ENCODE data around the gene CLSTN2.

The CLSTN2 gene

DNA sequence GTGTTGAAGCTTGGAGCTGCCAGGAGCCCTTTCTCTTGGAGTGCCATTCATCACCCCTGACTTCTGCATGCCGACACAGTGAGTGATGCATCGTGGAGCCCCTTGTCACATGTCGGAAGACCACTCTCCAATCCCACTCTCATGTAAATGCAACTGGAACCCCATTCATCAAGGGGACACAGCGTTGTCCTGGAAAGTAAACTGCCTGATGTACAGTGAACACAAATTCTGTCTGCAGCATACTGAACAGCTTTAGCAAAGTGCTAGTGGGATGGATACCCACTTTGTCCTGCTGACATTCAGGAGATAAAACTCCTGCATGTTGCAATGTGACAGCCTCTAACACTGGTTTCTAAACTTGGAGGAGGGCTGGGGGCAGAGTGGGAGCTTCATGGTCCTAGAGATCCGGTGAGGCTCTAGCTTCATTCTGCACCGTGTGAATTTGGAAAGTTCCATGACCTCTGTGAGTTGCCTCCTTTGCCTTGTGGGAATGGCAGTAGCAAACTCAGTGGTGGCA lies 194.8 kb downstream of the CLSTN2 start:
- Histone ChIP-seq H3K9ac (no peak overlapping the region), H3K4me1 (ENCODE audit: low read depth, poor library complexity, severe bottlenecking) (no peaks in the 10 kb centered on the region)
- TF ChIP-seq CTCF (conservative IDR thresholded peaks at IDR 0.05; ENCODE audit: low read depth, low read length) = no peak

DNA sequence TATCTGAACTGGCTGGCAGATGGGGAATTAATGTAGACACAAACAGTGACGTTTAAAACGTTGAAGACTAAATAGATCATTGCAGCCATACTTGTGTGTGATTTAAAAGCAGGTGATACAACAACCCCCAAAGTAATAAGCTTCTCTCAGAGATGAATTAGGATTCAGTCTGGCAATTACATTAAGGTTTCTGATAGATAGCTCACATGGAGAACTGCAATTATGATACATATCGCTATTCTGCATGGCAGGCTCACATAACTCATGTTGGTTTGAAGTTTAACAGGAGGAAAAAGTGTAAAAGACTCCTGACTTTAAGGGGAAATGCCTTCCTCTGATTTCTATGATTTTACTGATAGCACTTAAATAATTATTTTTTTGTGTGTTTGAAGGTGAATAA lies 196.9 kb downstream of the CLSTN2 start:
- Histone ChIP-seq H2AFZ (ENCODE audit: low read depth) (no peak overlapping the region), H3K4me1 (ENCODE audit: low read depth, poor library complexity, severe bottlenecking) (no peaks in the 10 kb centered on the region), H3K27me3 (ENCODE audit: insufficient read depth, low read depth) (no peaks in the 10 kb centered on the region), H4K20me1 (ENCODE audit: insufficient read depth) (no peaks in the 10 kb centered on the region), H3K79me2 (ENCODE audit: insufficient read depth, low read depth) (no peaks in the 10 kb centered on the region), H3K27ac (no peak overlapping the region), H3K4me3 (IDR thresholded peaks at IDR 0.05; ENCODE audit: insufficient read depth, low read depth, low read length) (no peak overlapping the region), H3K4me2 (no peak overlapping the region), H3K9ac (no peak overlapping the region), H3K36me3 (ENCODE audit: insufficient read depth) (no peaks in the 10 kb centered on the region)
- no peak for TF ChIP-seq CTCF (conservative IDR thresholded peaks at IDR 0.05; ENCODE audit: low read depth, low read length)

More for the DNA sequence above, 194.8 kb downstream of the CLSTN2 start:
- Histone ChIP-seq H3K4me3 (IDR thresholded peaks at IDR 0.05; ENCODE audit: insufficient read depth, low read depth, low read length) (no peak overlapping the region), H3K79me2 (ENCODE audit: insufficient read depth, low read depth) (no peaks in the 10 kb centered on the region), H4K20me1 (ENCODE audit: insufficient read depth) (no peaks in the 10 kb centered on the region), H2AFZ (ENCODE audit: low read depth) (no peak overlapping the region), H3K27ac (no peak overlapping the region), H3K36me3 (ENCODE audit: insufficient read depth) (no peaks in the 10 kb centered on the region), H3K27me3 (ENCODE audit: insufficient read depth, low read depth) (no peaks in the 10 kb centered on the region), H3K4me2 (no peak overlapping the region)

- H4K20me1 ChIP-seq (ENCODE audit: insufficient read depth) = no peaks in the 10 kb centered on the region
- H3K9ac ChIP-seq = no peak overlapping the region
- H3K79me2 ChIP-seq (ENCODE audit: insufficient read depth, low read depth) = no peaks in the 10 kb centered on the region
- no peak for TF ChIP-seq CTCF (conservative IDR thresholded peaks at IDR 0.05; ENCODE audit: low read depth, low read length)
- H3K36me3 ChIP-seq (ENCODE audit: insufficient read depth) = no peaks in the 10 kb centered on the region
- no peak overlapping the region for H3K4me3 ChIP-seq (IDR thresholded peaks at IDR 0.05; ENCODE audit: insufficient read depth, low read depth, low read length)
- no peak overlapping the region for H2AFZ ChIP-seq (ENCODE audit: low read depth)
- no peaks in the 10 kb centered on the region for H3K4me1 ChIP-seq (ENCODE audit: low read depth, poor library complexity, severe bottlenecking)
- H3K27ac ChIP-seq = no peak overlapping the region
- no peaks in the 10 kb centered on the region for H3K27me3 ChIP-seq (ENCODE audit: insufficient read depth, low read depth)
- no peak overlapping the region for H3K4me2 ChIP-seq
Measured at GRCh38 chr3:140134231-140134965, 199.4 kb downstream of the CLSTN2 start.

GRCh38 chr3:140135461-140135860 lies 200.5 kb downstream of the CLSTN2 start:
- Histone ChIP-seq H3K79me2 (ENCODE audit: insufficient read depth, low read depth) (no peaks in the 10 kb centered on the region), H3K4me2 (no peak overlapping the region), H3K4me3 (IDR thresholded peaks at IDR 0.05; ENCODE audit: insufficient read depth, low read depth, low read length) (no peak overlapping the region), H3K27ac (no peak overlapping the region), H3K27me3 (ENCODE audit: insufficient read depth, low read depth) (no peaks in the 10 kb centered on the region), H4K20me1 (ENCODE audit: insufficient read depth) (no peaks in the 10 kb centered on the region), H3K9ac (no peak overlapping the region), H3K4me1 (ENCODE audit: low read depth, poor library complexity, severe bottlenecking) (no peaks in the 10 kb centered on the region), H3K36me3 (ENCODE audit: insufficient read depth) (no peaks in the 10 kb centered on the region), H2AFZ (ENCODE audit: low read depth) (no peak overlapping the region)
- TF ChIP-seq CTCF (conservative IDR thresholded peaks at IDR 0.05; ENCODE audit: low read depth, low read length) = no peak
